HG02885 (cell line): Measurements from ENCODE around the gene GPR78.
"Not testable (repeated sequence)": the region's sequence is repeated elsewhere in the genome, so short reads cannot be mapped to it uniquely, and the experiment has no call there.

Experiments used
- ATAC-seq: cut with Tn5 transposase; IDR thresholded peaks from one replicate; pipeline ENCODE4 v1.9.1; 2021; ENCODE audit warnings: mild to moderate bottlenecking; ENCODE audit not compliant: unreplicated experiment, poor library complexity

The GPR78 gene

GRCh38 chr4:8560265-8561047, 19.7 kb upstream of the GPR78 start:
- no peak for ATAC-seq

- no peak for ATAC-seq
Observed at GRCh38 chr4:8564595-8564994, 15.6 kb upstream of the GPR78 start.

GRCh38 chr4:8568068-8568668, 12.0 kb upstream of the GPR78 start:
- ATAC-seq, result no peak

- ATAC-seq, result no peak
Observed at GRCh38 chr4:8570201-8570600, 10.0 kb upstream of the GPR78 start.

GRCh38 chr4:8571702-8572685, 8.2 kb upstream of the GPR78 start:
- no peak for ATAC-seq

GRCh38 chr4:8573266-8573665, 6.9 kb upstream of the GPR78 start:
- no peak for ATAC-seq

GRCh38 chr4:8574796-8575370, 5.3 kb upstream of the GPR78 start:
- ATAC-seq, result no peak

- ATAC-seq, result no peak
Observed at GRCh38 chr4:8575457-8575856, 4.7 kb upstream of the GPR78 start.

GRCh38 chr4:8576591-8576990, 3.6 kb upstream of the GPR78 start:
- ATAC-seq, result not testable (repeated sequence)

GRCh38 chr4:8577046-8577445, 3.1 kb upstream of the GPR78 start:
- no peak for ATAC-seq

- ATAC-seq, result no peak
Observed at GRCh38 chr4:8577972-8578371, 2.2 kb upstream of the GPR78 start.

- no peak for ATAC-seq
Observed at GRCh38 chr4:8578717-8579116, 1.5 kb upstream of the GPR78 start.

- ATAC-seq, result no peak
Observed at GRCh38 chr4:8579526-8580320, 469 bp upstream of the GPR78 start.

- ATAC-seq, result no peak
Observed at GRCh38 chr4:8581094-8581861, 1.1 kb downstream of the GPR78 start.

- ATAC-seq, result no peak
Observed at GRCh38 chr4:8582016-8582415, 1.8 kb downstream of the GPR78 start.

GRCh38 chr4:8582436-8582835, 2.2 kb downstream of the GPR78 start:
- ATAC-seq, result no peak

GRCh38 chr4:8582941-8583654, 2.9 kb downstream of the GPR78 start:
- ATAC-seq, result no peak

GRCh38 chr4:8583655-8584025, 3.4 kb downstream of the GPR78 start:
- ATAC-seq, result no peak
